Midbrain (tissue), 1 donor: ENCODE data around the gene RASGEF1B.
"Not testable (repeated sequence)": the region's sequence is repeated elsewhere in the genome, so short reads cannot be mapped to it uniquely, and the experiment has no call there.

ENCODE experiments used
- DNase-seq: peaks from one replicate; lab custom pipeline; 2025; lab: John Stamatoyannopoulos, UW

RASGEF1B gene

GRCh38 chr4:81431971-81432370, 39.7 kb downstream of the RASGEF1B start:
- no peak for DNase-seq

- no peak for DNase-seq
Measured at GRCh38 chr4:81429607-81430006, 42.1 kb downstream of the RASGEF1B start.

- DNase-seq: no peak
Measured at GRCh38 chr4:81429031-81429430, 42.7 kb downstream of the RASGEF1B start.

- DNase-seq: no peak
Measured at GRCh38 chr4:81428002-81428401, 43.7 kb downstream of the RASGEF1B start.

GRCh38 chr4:81427344-81427821, 44.3 kb downstream of the RASGEF1B start:
- DNase-seq: no peak

GRCh38 chr4:81426770-81427289, 44.9 kb downstream of the RASGEF1B start:
- DNase-seq: no peak

- DNase-seq: no peak
Measured at GRCh38 chr4:81424816-81425755, 46.6 kb downstream of the RASGEF1B start.

GRCh38 chr4:81424336-81424735, 47.4 kb downstream of the RASGEF1B start:
- no peak for DNase-seq

- DNase-seq: no peak
Measured at GRCh38 chr4:81422595-81422994, 49.1 kb downstream of the RASGEF1B start.

- no peak for DNase-seq
Measured at GRCh38 chr4:81421346-81422218, 50.1 kb downstream of the RASGEF1B start.

- no peak for DNase-seq
Measured at GRCh38 chr4:81418572-81418971, 53.1 kb downstream of the RASGEF1B start.

GRCh38 chr4:81412946-81413495, 58.7 kb downstream of the RASGEF1B start:
- no peak for DNase-seq

GRCh38 chr4:81410680-81411079, 61.0 kb downstream of the RASGEF1B start:
- no peak for DNase-seq

GRCh38 chr4:81409836-81410235, 61.9 kb downstream of the RASGEF1B start:
- no peak for DNase-seq

- DNase-seq: no peak
Measured at GRCh38 chr4:81408341-81408740, 63.4 kb downstream of the RASGEF1B start.

- DNase-seq: no peak
Measured at GRCh38 chr4:81407726-81408125, 64.0 kb downstream of the RASGEF1B start.

GRCh38 chr4:81406481-81406880, 65.2 kb downstream of the RASGEF1B start:
- DNase-seq: not testable (repeated sequence)

GRCh38 chr4:81405900-81406401, 65.8 kb downstream of the RASGEF1B start:
- peak; percentile 88 for DNase-seq

- no peak for DNase-seq
Measured at GRCh38 chr4:81404741-81405140, 67.0 kb downstream of the RASGEF1B start.

- DNase-seq: no peak
Measured at GRCh38 chr4:81404294-81404693, 67.4 kb downstream of the RASGEF1B start.

GRCh38 chr4:81399306-81400086, 72.2 kb downstream of the RASGEF1B start:
- no peak for DNase-seq
